HepG2 (cell line): ENCODE measurements around the gene CDC42EP4. TPM values are rescaled to one million over a fixed set of nuclear protein-coding genes. Genes with fewer than 3 reads are reported as not detected.

Experiments
- CEBPG ChIP-seq: IDR thresholded peaks from 2 replicates; pipeline ENCODE4 v1.6.1; 2016
- GATA4 ChIP-seq: sonication (generic); IDR thresholded peaks from 2 replicates; pipeline ENCODE4 v1.6.1; 2016; ENCODE audit warnings: antibody characterized with exemption, low read depth, borderline replicate concordance
- HDAC2 ChIP-seq: sonication (generic); formaldehyde crosslinking; IDR thresholded peaks from 2 replicates; pipeline ENCODE4 v1.4.0; 2020; ENCODE audit warnings: missing genetic modification reagents
- HNRNPK ChIP-seq: fragments of 200-400 bp; formaldehyde crosslinking; IDR thresholded peaks from 2 replicates; pipeline ENCODE4 v1.6.1; 2018; ENCODE audit warnings: low read length, low read depth, moderate library complexity, mild to moderate bottlenecking; ENCODE audit not compliant: poor library complexity, severe bottlenecking
- MIXL1 ChIP-seq: IDR thresholded peaks from 2 replicates; pipeline ENCODE4 v1.6.1; 2016
- NCOA5 ChIP-seq: sonication (generic); formaldehyde crosslinking; IDR thresholded peaks from 2 replicates; pipeline ENCODE4 v1.4.0; 2020; ENCODE audit warnings: missing genetic modification reagents
- RARA ChIP-seq: IDR thresholded peaks from 2 replicates; pipeline ENCODE4 v1.6.1; 2016; ENCODE audit warnings: missing genetic modification reagents, missing compliant biosample characterization
- SAFB2 ChIP-seq: sonication (generic); formaldehyde crosslinking; IDR thresholded peaks from 2 replicates; pipeline ENCODE4 v1.5.1; 2020; ENCODE audit warnings: missing genetic modification reagents, low read depth, mild to moderate bottlenecking, borderline replicate concordance
- SKI ChIP-seq: fragments of 450-650 bp; IDR thresholded peaks from one replicate; pipeline ENCODE4 v1.6.1; 2018; ENCODE audit warnings: mild to moderate bottlenecking; ENCODE audit not compliant: partially characterized antibody
- SMYD3 ChIP-seq: sonication (generic); formaldehyde crosslinking; IDR thresholded peaks from 2 replicates; pipeline ENCODE4 v1.8.1; 2023; ENCODE audit warnings: mild to moderate bottlenecking, missing genetic modification reagents
- ZIK1 ChIP-seq: sonication (generic); formaldehyde crosslinking; IDR thresholded peaks from 2 replicates; pipeline ENCODE4 v1.5.0; 2020; ENCODE audit warnings: mild to moderate bottlenecking, low read depth, missing genetic modification reagents, borderline replicate concordance
- ZNF124 ChIP-seq: sonication (generic); formaldehyde crosslinking; IDR thresholded peaks from 2 replicates; pipeline ENCODE4 v1.4.0; 2020; ENCODE audit warnings: missing genetic modification reagents
- ZNF430 ChIP-seq: sonication (generic); formaldehyde crosslinking; IDR thresholded peaks from 2 replicates; pipeline ENCODE4 v1.9.0; 2021; ENCODE audit warnings: mild to moderate bottlenecking, missing genetic modification reagents
- ZNF562 ChIP-seq: sonication (generic); formaldehyde crosslinking; IDR thresholded peaks from 2 replicates; pipeline ENCODE4 v1.8.0; 2022; ENCODE audit warnings: missing genetic modification reagents, borderline replicate concordance
- ZNF780A ChIP-seq: sonication (generic); formaldehyde crosslinking; IDR thresholded peaks from 2 replicates; pipeline ENCODE4 v1.8.0; 2022; ENCODE audit warnings: mild to moderate bottlenecking, missing genetic modification reagents, moderate library complexity
- polyA plus RNA-seq, 8 experiments: library from polyadenylated mRNA; depleted of rRNA in 3 of 8; stranded (reverse) in 7 of 8; unstranded in 1 of 8; fragments of >200 nt; fragmentation: Illumina TruSeq in 4 of 8; extraction: Trizol in 4 of 8; gene quantifications; 2 replicates each; pipeline versions ENCODE4 v1.2.1 to v1.2.3, GENCODE V29; 2011 to 2016; ENCODE audit warnings: low read depth in 4 of 8, missing spikeins in 1 of 8, mixed read lengths in 1 of 8; ENCODE audit not compliant: insufficient read depth in 1 of 8
- total RNA-seq, 5 experiments: library from RNA; depleted of rRNA; stranded (reverse); fragments of >200 nt; fragmentation: Illumina TruSeq; extraction: Trizol; gene quantifications; 2 replicates each; pipeline ENCODE4 v1.2.3, GENCODE V29; 2016; ENCODE audit warnings: low read depth in 1 of 5
- TF ChIP-seq, protein P1 (sequence below): sonication (generic); formaldehyde crosslinking; IDR thresholded peaks from 2 replicates; pipeline ENCODE4 v1.8.0; 2023; ENCODE audit warnings: mild to moderate bottlenecking, missing genetic modification reagents
- TF ChIP-seq, protein P2 (sequence below): sonication (generic); IDR thresholded peaks from 2 replicates; pipeline ENCODE4 v1.6.1; 2016; ENCODE audit warnings: low read depth, borderline replicate concordance
- TF ChIP-seq, protein P3 (sequence below): sonication (generic); formaldehyde crosslinking; IDR thresholded peaks from 2 replicates; pipeline ENCODE4 v1.4.0; 2020; ENCODE audit warnings: missing genetic modification reagents
- TF ChIP-seq, protein P4 (sequence below): sonication (generic); formaldehyde crosslinking; IDR thresholded peaks from 2 replicates; pipeline ENCODE4 v1.4.0; 2020; ENCODE audit warnings: missing genetic modification reagents
- TF ChIP-seq, protein P5 (sequence below): sonication (generic); formaldehyde crosslinking; conservative IDR thresholded peaks from 2 replicates; pipeline ENCODE4 v1.8.0; 2022; ENCODE audit warnings: mild to moderate bottlenecking, moderate library complexity, missing genetic modification reagents
- TF ChIP-seq, protein P6 (sequence below): sonication (generic); formaldehyde crosslinking; IDR thresholded peaks from 2 replicates; pipeline ENCODE4 v1.5.0; 2020; ENCODE audit warnings: mild to moderate bottlenecking, low read depth, missing genetic modification reagents, borderline replicate concordance
- TF ChIP-seq, protein P7 (sequence below): IDR thresholded peaks from 2 replicates; pipeline ENCODE4 v1.6.1; 2012; ENCODE audit warnings: low read depth, low read length, improper control_type of control experiment

Gene CDC42EP4
- total and polyA plus RNA-seq, 2 of the 13 experiments (the other 11 are each of a cell fraction or from before 2014, with no cell fraction given), result 19.0 to 54.0 TPM

DNA sequence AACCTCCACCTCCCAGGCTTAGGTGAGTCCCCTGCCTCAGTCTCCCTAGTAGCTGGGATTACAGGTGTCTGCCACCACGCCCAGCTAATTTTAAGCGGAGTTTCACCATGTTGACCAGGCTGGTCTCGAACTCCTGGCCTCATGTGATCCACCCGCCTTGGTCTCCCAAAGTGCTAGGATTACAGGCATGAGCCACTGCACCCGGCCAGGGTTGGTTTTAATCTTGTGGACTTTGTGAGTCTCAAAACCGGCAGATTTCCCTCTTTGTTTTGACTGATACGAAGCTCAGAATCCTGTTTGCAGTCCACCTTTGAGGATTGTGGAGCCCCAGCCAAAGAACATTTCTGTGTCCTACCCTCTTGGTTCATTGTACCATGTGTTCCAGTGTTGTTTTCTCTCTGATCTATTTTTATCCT lies 33.7 kb downstream of the CDC42EP4 start (continued):
- TF ChIP-seq ZIK1 (CRISPR knock-in tag), result no peak
- TF ChIP-seq, protein P1, sequence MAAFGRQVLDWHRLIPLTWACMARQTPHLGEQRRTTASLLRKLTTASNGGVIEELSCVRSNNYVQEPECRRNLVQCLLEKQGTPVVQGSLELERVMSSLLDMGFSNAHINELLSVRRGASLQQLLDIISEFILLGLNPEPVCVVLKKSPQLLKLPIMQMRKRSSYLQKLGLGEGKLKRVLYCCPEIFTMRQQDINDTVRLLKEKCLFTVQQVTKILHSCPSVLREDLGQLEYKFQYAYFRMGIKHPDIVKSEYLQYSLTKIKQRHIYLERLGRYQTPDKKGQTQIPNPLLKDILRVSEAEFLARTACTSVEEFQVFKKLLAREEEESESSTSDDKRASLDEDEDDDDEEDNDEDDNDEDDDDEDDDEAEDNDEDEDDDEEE (CRISPR knock-in tag), result no peak
- TF ChIP-seq, protein P2, sequence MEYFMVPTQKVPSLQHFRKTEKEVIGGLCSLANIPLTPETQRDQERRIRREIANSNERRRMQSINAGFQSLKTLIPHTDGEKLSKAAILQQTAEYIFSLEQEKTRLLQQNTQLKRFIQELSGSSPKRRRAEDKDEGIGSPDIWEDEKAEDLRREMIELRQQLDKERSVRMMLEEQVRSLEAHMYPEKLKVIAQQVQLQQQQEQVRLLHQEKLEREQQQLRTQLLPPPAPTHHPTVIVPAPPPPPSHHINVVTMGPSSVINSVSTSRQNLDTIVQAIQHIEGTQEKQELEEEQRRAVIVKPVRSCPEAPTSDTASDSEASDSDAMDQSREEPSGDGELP, result no peak
- TF ChIP-seq, protein P3, sequence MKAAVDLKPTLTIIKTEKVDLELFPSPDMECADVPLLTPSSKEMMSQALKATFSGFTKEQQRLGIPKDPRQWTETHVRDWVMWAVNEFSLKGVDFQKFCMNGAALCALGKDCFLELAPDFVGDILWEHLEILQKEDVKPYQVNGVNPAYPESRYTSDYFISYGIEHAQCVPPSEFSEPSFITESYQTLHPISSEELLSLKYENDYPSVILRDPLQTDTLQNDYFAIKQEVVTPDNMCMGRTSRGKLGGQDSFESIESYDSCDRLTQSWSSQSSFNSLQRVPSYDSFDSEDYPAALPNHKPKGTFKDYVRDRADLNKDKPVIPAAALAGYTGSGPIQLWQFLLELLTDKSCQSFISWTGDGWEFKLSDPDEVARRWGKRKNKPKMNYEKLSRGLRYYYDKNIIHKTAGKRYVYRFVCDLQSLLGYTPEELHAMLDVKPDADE (CRISPR knock-in tag), result no peak
- TF ChIP-seq ZNF562 (CRISPR knock-in tag), result no peak
- peak; percentile 55 for TF ChIP-seq RARA
- TF ChIP-seq SMYD3 (CRISPR knock-in tag), result no peak
- peak; percentile 80 for TF ChIP-seq SKI
- no peak for TF ChIP-seq ZNF124 (CRISPR knock-in tag)
- TF ChIP-seq, protein P4, sequence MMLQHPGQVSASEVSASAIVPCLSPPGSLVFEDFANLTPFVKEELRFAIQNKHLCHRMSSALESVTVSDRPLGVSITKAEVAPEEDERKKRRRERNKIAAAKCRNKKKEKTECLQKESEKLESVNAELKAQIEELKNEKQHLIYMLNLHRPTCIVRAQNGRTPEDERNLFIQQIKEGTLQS (CRISPR knock-in tag), result no peak
- no peak for TF ChIP-seq HNRNPK
- no peak for TF ChIP-seq GATA4
- TF ChIP-seq SAFB2 (CRISPR knock-in tag), result no peak
- peak; percentile 80; the same call in 1 of the 2 replicates for TF ChIP-seq ZNF430 (CRISPR knock-in tag)
- TF ChIP-seq, protein P5, sequence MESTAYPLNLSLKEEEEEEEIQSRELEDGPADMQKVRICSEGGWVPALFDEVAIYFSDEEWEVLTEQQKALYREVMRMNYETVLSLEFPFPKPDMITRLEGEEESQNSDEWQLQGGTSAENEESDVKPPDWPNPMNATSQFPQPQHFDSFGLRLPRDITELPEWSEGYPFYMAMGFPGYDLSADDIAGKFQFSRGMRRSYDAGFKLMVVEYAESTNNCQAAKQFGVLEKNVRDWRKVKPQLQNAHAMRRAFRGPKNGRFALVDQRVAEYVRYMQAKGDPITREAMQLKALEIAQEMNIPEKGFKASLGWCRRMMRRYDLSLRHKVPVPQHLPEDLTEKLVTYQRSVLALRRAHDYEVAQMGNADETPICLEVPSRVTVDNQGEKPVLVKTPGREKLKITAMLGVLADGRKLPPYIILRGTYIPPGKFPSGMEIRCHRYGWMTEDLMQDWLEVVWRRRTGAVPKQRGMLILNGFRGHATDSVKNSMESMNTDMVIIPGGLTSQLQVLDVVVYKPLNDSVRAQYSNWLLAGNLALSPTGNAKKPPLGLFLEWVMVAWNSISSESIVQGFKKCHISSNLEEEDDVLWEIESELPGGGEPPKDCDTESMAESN (CRISPR knock-in tag), result 0 out of 2 replicates have a peak, but pooled peaks have one; percentile 8
- TF ChIP-seq NCOA5 (CRISPR knock-in tag), result no peak
- TF ChIP-seq HDAC2 (CRISPR knock-in tag), result peak; percentile 69
- TF ChIP-seq MIXL1 (CRISPR knock-in tag), result 0 out of 2 replicates have a peak, but pooled peaks have one; percentile 10
- TF ChIP-seq, protein P6, sequence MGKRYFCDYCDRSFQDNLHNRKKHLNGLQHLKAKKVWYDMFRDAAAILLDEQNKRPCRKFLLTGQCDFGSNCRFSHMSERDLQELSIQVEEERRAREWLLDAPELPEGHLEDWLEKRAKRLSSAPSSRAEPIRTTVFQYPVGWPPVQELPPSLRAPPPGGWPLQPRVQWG (CRISPR knock-in tag), result no peak
- no peak for TF ChIP-seq ZNF780A (CRISPR knock-in tag)
- TF ChIP-seq CEBPG, result peak; percentile 11; the same call in 1 of the 2 replicates
- TF ChIP-seq, protein P7, sequence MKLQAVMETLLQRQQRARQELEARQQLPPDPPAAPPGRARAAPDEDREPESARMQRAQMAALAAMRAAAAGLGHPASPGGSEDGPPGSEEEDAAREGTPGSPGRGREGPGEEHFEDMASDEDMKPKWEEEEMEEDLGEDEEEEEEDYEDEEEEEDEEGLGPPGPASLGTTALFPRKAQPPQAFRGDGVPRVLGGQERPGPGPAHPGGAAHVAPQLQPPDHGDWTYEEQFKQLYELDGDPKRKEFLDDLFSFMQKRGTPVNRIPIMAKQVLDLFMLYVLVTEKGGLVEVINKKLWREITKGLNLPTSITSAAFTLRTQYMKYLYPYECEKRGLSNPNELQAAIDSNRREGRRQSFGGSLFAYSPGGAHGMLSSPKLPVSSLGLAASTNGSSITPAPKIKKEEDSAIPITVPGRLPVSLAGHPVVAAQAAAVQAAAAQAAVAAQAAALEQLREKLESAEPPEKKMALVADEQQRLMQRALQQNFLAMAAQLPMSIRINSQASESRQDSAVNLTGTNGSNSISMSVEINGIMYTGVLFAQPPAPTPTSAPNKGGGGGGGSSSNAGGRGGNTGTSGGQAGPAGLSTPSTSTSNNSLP, result peak; percentile 55; the same call in 1 of the 2 replicates
